Fibroblast of skin of left biceps (primary cell): ENCODE measurements around the gene CRADD.
A peak's percentile ranks its signal among the peaks of the same experiment; 100 is the strongest.

Source experiments
- DNase-seq, 2 experiments: peaks; one replicate each; pipeline ENCODE4 v3.0.0-alpha.2; 2013; ENCODE audit warnings: low read depth in 2 of 2

CRADD gene

DNA sequence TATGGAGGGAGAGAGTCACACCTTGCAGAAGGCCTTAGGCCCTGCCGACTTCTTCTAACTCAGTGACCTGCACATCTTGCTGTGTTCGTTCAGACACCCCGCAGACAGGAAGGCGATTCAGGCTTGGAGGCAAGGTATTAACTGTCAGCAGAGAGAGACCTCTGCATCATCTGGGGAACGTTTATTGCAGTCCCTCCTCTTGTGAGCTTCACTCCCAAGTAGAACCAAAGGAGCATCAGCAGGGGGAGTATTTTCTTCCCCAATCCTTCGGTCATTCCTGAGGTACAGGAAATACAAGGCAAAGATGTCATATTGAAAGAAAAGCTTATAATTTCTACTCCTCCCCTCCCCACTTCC is 217.9 kb downstream of the CRADD start:
- peak in 1 of 2 experiments; percentile 51 for DNase-seq

GRCh38 chr12:93896427-93896826 is 219.3 kb downstream of the CRADD start:
- no peak for DNase-seq

DNA sequence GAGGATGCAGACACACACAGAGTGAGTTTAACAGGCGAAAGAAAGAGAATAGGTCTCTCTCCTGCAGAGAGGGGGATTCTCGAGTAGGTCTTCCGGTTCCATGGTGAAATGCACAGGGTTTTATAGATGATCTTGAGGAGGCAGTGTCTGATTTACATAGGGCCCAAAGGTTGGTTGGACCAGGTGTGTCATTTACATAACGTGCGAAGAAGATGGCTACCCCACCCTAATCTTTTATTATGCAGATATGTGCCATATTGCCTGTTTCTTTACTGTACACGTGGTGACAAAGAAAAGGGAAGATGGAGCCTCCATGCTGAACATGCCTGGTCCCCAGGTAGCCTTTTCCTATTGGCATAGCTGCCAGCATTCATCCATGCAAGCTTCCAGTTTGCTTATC is 219.8 kb downstream of the CRADD start:
- no peak for DNase-seq

DNA sequence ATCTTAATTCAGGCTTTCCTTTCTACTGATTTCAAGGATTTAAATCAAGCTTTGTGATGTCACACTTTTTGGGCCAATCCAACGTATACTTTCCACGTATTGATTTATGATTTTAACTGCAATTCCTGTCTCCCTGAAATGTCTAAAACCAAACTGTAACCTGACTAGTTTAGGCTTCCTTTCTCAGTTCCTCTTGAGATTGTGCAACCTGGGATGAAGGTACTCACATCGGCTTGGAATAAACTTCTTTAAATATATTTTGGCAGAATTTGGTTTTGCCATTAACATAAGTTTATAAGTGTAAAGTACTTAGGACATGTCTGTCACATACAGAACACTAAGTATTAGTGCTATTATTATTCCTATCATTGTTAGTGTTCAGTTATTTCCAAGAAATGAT is 224.6 kb downstream of the CRADD start:
- no peak for DNase-seq

DNA sequence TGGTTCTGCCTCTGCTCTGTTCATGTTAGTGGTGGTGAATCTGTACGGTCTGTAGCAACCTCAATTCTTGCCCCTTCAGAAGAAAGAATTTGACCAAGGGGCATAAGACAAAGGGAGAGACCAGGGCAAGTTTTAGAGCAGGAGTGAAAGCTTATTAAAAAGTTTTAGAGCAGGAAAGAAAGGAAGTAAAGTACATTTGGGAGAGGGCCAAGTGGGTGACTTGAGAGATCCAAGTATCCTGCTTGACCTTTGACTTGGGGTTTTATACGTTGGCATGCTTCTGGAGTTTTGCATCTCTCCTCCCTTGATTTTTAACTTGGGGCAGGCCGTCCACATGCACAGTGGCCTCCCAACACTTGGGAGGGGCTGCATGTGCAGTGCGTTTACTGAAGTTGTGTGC is 225.0 kb downstream of the CRADD start:
- DNase-seq: no peak

DNA sequence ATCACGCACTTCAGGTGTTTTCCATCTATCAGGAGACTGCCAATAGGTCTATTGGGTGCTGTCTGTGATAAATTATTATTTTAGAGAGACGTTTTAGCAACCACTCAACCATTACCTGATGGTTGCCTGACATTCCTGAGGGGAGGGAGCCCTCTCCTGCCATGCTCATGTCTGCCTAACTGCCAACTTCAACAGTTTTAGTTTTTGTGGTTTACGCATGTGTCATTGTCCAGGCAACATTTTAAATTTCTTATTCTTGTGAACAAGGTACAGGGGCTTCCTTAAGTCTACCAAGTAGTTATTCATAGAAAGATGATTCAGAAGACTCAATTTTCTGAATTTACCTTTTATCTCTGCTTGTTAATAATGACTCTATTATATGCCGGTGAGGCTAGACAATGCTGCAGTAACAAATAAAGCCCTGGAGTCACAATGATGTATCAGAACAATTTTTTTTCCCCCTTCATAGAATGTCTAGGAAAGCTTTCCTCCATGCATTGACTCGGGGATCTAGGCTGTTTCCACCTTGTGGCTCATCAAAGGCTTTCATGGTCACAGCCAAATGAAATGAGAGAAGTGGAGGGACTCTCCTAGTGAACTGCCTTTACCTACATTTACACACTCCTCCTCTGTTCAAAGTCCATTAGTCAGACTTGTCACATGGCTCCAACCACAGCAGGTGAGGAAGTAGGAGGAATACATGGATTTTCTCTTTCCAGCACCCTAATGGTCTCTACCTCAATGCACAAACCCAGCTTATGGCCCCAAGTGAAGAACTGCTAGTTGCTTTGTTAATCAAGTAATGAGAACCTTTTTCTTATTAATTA is 225.8 kb downstream of the CRADD start:
- DNase-seq: no peak

- DNase-seq: no peak
Measured at GRCh38 chr12:93904124-93904523, 226.9 kb downstream of the CRADD start.

DNA sequence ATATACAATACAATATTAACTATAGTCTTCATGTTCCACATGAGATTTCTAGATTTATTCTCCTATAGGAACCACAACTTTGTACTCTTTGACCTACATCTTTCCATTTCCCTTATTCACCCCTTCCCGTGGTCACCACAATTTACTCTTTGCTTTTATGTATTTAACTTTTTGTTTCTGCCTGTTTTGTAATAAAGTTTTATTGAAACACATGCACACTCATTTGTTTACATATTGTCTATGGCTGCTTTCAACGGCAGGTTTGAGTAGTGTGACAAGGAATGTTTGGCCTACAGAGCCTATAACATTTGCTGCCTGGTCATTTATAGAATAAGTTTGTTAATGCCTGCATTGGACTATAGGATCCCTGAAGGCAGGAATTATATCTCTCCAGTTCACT is 231.1 kb downstream of the CRADD start:
- no peak for DNase-seq

DNA sequence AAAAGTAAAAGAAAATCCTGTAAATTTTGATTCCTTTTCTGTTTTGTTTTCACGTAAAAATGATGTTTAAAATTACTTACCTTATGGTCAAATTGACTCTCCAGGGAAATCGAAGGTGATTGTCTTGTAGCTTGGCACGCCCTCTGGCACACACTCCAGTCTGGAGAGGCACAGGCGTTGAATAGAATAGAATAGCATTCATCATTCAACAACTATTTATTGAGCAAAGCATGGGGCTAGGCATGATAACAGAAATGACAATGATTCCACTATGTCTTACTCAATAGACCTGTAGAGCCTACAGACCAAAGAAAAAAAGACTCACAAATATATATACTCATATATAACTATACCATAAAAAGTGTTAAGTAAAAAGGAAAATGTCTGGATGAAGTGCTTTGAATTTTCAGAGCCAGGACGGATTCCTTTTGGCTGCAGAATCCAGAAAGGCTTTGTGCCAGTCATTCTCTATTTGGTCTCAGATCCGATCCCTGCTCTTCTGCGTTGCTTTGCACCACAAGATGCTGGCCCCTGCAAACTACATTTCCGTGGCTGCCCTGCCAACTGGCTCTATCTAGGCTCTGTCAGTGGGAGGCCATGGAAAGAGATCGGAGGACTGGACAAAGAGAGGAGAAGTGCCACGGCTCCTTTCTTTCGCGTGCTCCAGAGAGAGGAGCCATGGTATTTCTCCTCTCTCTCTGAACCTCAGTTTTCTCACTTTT is 231.8 kb downstream of the CRADD start:
- DNase-seq: no peak

- DNase-seq: peak; percentile 45 to 51
Measured at GRCh38 chr12:93911396-93911795, 234.2 kb downstream of the CRADD start.

DNA sequence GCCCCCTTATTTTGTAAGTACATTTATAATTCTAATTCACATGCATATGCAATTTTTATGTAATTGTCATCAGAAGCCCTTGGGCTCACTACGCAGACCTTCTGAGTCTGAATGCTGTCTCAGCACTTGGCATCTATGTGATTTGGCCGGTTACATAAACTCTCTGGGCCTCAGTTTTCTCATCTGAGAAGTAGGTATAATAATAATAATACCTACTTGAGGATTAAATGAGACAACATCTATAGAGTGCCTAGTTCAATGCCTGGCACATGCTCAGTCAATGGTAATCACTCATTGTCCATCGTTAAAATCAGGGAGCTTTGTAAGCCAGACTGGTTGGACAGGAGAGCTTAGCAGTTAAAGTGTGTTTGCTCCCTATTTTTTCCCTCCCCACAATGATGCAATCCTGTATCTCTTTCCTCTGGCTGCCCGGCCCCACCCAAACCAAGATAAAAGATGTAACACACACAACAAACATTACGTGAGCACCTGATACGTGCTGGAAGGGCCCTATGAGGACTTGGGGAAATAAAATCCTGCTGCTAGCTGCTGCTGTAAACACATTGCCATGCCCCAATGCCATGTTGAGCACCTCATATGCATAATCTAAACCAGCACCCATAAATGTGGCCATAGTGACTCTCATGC is 235.0 kb downstream of the CRADD start:
- no peak for DNase-seq

DNA sequence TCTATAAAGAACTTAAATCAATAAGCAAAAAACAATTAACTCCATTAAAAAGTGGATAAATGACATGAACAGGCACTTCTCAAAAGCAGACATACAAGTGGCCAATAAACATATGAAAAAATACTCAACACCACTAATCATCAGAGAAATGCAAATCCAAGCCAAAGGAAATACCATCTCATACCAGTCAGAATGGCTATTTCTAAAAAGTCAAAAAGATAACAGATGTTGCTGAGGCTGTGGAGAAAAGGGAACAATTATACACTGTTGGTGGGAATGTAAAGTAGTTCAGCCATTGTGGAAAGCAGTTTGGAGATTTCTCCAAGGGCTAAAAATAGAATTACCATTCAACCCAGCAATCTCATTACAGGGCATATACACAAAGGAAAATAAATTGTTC is 236.7 kb downstream of the CRADD start:
- DNase-seq: peak; percentile 71 to 77

DNA sequence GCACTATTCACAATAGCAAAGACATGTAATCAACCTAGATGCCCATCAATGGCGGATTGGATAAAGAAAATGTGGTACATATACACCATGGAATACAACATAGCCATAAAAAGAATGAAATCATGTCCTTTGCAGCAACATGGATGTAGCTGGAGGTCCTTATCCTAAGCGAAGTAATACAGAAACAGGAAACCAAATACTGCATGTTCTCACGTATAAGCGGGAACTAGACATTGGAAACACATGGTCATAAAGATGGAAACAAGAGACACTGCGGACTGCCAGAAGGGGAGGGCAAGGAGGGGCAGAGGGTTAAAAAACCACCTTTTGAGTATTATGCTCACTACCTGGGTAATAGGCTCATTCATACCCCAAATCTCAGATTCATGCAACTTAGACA is 237.1 kb downstream of the CRADD start:
- no peak for DNase-seq

- no peak for DNase-seq
Measured at GRCh38 chr12:93915411-93915810, 238.2 kb downstream of the CRADD start.

DNA sequence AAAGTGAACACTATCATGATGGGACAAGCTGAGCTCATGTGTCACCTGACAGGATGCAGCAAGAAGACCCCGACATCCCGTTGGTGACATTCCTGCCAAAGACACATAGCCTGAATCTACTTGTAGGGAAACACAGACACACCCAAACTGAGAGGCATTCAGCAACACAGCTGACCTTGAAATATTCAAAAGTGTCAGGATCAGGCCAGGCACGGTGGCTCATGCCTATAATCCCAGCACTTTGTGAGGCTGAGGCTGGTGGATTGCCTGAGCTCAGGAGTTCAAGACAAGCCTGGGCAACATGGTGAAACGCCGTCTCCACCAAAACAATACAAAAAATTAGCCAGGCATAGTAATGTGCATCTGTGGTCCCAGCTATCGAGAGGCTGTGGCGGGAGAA is 239.2 kb downstream of the CRADD start:
- no peak for DNase-seq

DNA sequence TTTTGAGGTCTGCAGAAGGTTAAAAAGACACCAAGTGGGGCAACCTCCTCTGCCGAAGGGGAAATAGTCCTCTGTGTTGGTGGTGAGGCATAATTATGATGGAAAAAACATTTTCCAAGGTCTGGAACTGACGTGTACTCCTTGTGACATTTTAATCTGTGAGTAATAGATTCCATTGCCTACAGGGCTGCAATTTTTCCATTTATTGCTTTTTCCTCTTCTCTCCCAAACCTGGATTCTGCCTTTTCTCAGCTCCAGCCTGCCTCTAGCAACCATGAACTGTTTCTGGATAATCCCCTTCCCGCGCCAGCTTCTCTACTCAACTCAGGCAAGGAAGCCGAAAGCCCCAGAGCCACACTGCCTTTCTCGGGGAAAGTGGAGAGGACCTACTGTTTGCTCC is 241.1 kb downstream of the CRADD start:
- DNase-seq: peak; percentile 28 to 42

DNA sequence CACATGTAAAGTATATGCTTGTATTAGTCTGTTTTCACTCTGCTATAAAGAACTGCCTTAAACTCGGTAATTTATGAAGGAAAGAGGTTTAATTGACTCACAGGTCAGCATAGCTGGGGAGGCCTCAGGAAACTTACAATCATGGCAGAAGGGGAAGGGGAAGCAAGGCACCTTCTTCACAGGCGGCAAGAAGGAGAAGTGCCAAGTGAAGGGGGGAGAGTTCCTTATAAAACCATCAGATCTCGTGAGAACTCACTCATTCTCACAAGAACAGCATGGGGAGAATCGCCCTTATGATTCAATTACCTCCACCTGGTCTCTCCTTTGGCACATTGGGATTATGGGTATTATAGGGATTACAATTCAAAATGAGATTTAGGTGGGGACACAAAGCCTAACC is 241.7 kb downstream of the CRADD start:
- DNase-seq: no peak

- no peak for DNase-seq
Measured at GRCh38 chr12:93921521-93921920, 244.3 kb downstream of the CRADD start.

GRCh38 chr12:93922583-93923006 is 245.4 kb downstream of the CRADD start:
- DNase-seq: no peak

- no peak for DNase-seq
Measured at GRCh38 chr12:93924367-93924766, 247.2 kb downstream of the CRADD start.

GRCh38 chr12:93925585-93926205 is 248.5 kb downstream of the CRADD start:
- no peak for DNase-seq

GRCh38 chr12:93926237-93926636 is 249.1 kb downstream of the CRADD start:
- no peak for DNase-seq
